NCI-H510A treated with DMSO at 0.1 percent for 48 hours (cell line): ENCODE data around the gene MNAT1.
"Not testable (repeated sequence)": the region's sequence is repeated elsewhere in the genome, so short reads cannot be mapped to it uniquely, and the experiment has no call there.

Source experiments
- DNase-seq: peaks from one replicate; lab custom pipeline; 2025; lab: John Stamatoyannopoulos, UW

The MNAT1 gene

DNA sequence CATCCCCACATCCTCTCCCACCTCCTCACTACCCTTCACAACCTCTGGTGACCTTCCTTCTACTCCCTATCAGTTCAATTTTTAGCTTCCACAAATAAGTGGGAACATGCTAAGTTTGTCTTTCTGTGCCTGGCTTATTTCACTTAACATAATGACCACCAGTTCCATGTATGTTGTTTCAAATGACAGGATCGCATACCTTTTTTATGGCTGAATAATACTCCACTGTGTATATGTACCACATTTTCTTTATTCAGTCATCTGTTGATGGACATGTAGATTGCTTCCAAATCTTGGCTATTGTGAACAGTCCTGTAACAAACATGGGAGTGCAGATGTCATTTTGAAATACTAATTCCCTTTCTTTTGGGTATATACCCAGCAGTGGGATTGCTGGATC, 147.7 kb downstream of the MNAT1 start:
- no peak for DNase-seq

DNA sequence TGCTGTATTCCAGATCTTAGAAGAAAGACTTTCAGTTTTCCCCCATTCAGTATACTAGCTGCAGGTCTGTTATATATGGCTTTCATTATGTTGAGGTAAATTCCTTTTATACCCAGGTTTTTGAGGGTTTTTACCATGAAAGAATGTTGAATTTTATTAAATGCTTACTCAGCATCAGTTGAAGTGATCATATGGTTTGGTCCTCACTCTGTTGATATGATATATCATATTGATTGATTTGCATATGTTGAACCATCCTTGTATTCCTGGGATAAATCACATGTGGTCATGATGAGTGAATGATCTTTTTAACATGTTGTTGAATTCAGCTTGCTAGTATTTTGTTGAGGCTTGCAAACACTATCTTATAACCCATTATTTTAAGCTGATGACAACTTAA, 149.6 kb downstream of the MNAT1 start:
- DNase-seq = no peak

DNA sequence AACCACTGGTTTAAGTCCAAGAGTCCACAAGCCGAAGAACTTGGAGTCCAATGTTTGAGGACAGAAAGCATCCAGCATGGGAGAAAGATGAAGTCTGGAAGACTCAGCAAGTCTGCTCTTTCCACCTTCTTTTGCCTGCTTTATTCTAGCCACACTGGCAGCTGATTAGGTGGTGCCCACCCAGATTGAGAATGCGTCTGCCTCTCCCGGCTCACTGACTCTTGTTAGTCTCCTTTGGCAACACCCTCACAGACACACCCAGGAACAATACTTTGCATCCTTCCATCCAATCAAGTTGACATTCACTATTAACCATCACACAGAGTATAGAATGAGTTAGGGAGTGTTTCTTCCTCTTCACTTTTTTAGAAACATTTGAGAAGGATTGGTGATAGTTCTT, 156.1 kb downstream of the MNAT1 start:
- not testable (repeated sequence) for DNase-seq

DNA sequence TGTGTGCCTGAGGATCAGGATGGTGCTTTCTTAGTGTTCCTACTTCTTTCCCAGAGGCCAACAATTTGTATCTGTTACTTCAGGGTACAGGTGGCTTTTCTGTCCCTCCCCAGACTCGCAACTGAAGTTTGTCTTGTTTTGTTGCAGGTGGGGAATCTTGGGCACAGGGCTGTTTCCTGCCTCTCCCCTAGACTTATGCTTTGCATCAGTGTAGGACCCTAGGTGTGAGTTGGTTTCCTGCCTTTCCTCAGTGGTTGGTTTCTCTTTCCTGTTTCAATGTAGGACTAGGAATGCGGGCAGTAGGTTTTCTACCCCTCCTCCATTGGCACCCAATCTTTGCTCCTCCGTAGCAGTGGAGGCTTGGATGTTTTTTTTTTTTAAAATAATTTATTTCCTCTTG, 159.3 kb downstream of the MNAT1 start:
- DNase-seq = no peak

DNA sequence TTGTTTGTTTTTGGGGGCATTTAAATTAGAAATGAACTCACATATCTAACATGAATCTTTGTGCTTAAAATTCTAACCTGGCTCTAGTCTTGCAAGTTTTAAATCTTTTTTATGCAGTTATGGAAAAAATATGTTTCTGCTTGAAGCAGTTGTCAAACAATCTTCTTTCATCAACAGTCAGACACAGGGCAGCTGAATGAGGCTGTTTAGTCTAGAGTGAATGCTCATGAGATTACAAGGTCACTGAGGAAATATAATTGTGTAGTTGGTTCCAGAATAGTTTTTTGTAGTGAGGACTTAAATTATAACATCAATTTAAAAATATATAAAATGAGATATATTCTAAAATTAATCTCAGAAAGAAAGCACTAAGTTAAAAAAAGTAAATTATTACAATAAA, 169.8 kb downstream of the MNAT1 start:
- no peak for DNase-seq

DNA sequence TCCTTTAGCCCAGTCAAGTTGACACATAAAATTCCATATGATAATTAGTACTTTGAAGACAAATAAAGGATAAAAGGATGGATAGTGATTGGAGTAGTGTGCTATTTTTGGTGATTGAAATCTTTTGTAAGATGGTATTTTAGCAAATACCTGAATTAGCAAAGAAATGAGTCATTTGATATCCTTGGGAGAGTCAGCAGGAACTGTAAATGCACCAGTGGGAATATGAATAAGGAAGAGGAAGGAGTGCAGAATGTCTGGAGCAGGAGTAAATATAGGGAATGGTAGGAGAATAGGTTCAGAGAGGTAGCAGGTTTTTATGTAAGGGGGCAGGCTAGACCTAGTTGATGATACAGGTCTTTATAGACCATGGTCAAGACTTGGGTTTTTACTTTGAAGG, 171.4 kb downstream of the MNAT1 start:
- no peak for DNase-seq

DNA sequence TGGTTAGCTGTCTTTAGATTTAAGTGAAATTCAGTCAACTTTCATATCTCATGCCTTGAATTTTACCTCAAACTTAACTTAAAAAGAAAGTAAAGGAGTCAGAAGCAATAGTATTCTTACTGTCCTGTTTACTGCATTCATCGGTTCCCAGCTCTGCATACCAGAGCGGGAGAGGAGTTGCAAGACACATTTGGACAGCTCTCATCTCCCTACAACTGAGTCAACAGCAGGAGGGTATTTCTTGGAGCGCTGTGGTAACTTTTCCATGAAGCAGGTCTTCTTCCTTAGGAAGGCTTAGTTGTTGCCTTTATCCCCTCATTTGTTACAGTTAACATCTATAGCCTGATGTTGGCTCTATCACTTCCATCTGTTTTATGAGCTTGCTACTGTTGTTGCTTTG, 181.2 kb downstream of the MNAT1 start:
- no peak for DNase-seq

DNA sequence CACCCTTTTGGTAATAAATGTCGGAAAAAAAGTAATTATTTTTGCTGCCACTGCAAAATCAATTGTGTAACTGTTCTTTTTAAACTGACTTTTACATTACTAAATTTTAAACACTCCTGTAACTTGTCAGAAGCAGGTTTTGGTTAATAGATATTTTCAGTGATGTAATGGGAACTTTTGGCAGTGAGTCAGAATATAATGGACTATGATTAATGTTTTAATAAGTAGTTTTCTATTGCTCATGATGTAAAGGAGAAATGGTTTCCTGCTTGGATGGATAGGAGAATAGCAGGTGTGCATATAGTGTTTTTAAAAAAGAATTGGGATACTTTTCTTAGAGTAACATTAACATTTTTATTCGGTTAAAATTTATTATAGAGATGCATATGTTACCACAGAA, 187.5 kb downstream of the MNAT1 start:
- no peak for DNase-seq

DNA sequence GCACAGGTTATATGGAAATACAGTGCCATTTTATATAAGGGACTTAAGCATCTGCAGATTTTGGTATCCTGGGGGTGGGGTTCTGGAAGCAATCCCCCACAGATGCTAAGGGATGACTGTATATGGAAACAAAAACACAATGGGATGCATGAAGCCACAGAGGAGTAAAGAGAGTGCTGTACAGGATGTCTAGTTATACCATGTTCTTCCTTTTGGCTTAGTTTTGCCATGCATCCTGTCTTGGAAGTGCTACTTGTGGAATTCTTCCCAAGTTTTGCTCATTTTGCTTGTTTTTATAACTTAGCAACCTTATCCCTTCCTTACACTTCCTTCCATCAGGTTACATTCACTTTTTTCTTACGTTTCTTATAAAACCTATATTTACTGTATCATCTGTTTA, 190.7 kb downstream of the MNAT1 start:
- no peak for DNase-seq

DNA sequence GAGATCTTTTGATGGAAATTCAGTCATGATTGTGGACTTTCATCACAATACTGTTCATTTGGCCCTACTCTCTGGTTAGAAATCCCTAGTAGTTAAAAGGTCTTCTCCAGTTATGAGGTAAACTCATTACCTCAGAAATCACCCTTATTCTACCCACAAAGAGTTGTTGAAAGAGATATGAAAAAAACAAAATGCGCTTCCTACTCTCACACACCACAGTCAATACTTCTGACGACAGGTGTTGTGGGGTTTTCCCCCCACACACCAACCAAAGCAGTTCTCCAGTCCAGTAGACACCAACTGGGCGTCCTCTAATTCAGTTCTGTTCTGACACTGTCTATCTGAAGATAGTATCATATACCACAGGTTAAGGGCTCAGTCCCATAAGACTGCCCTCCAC, 191.4 kb downstream of the MNAT1 start:
- no peak for DNase-seq

DNA sequence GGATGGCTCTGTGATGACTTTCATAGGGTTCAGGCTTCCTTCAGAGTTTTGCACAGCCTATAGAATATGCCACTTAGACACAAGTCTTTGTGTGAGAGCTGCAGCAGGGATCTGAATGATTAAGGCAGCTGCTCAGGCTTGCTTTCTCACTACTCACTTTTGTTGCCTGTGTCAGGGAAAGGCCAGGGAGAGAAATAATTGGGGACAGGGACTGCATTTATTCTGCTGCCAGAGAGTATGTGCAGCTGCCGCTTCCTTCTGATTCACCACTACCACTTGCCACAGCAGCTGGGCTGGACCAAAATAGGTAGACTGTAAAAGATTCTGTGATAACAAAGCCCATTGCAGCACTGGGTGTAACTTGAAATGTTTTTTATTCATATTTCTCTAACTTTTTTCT, 196.7 kb downstream of the MNAT1 start:
- DNase-seq = no peak

DNA sequence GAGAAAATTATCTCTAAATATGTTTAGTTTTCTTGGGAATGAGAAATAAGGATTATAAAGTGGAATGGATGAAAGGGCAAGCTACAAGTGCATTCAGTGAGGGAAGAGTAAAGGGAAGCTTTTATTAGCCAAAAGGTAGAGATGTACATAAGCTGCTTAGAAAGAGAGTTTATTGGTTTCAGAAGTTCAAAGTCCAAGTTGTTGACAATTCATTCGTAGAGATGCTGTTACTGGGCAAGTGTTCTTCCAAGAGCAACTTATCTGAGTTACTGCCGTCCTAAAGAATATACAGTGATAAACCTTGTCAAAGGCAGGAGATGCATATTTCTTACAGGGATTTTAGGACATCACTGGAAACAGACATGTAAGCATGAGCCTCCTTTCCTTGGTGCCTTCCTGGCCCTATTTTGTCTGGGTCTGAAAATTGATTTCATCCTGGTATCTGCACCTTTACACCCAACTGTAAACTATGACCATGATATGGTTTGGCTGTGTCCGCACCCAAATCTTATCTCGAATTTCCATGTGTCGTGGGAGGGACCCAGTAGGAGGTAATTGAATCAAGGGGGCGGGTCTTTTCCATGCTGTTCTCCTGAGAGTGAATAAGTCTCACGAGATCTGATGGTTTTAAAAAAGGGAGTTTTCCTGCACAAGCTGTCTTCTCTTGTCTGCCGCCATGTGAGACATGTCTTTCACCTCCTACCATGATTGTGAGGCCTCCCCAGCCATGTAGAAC, 199.5 kb downstream of the MNAT1 start:
- no peak for DNase-seq

DNA sequence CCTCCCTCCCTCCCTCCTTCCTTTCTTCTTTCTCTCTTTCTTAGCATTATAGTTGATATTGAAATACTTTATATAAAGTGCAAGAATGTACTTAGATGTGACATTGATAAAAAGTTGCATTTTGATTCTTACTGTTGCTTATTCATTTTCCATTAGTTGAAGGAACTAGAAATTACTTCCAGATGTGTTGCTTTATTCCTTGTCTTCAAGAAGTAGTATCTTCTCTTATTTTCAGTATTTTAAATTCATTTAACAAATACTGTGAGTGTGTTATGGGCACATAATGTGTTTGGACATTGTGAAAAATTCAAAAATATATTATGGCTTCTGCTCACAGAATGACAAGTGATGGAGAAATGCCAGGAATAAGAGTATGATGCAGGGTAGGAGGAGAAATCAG, 200.8 kb downstream of the MNAT1 start:
- DNase-seq = no peak

DNA sequence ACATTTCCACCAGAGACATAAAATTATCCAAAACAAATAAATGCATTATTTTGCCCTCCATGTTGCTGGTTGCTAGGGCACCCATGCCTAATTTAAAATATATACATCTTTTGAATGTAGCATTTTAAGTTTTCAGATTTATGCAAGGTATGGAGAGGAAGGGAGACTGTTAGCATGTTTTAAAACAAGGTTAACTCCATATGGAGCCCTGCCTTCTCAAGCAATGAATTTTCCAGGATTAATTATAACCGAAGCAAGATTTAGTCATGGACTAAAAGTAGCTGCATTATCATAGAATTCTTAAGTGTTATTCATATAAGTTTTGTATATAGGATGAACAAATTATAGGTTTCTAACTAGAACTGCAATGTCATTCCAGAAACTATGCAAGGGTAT, 209.1 kb downstream of the MNAT1 start:
- DNase-seq = no peak

DNA sequence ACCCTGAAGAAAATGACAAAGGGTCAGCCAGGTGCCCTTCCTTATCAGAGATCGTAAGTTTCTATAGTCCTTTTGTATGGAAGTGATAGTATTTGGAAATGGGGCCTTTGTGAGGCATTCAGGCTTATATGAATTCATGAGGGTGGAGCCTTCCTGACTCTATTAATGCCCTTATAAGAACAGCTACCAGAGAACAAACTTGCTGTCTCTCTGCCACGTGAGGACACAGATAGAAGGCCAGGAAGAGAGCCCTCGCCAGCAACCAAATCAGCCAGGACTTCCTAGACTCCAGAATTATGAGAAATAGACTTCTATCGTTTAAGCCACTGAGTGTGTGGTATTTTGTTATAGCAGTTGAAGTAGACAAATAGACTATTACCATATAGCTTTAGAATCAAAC, 209.6 kb downstream of the MNAT1 start:
- DNase-seq = no peak

DNA sequence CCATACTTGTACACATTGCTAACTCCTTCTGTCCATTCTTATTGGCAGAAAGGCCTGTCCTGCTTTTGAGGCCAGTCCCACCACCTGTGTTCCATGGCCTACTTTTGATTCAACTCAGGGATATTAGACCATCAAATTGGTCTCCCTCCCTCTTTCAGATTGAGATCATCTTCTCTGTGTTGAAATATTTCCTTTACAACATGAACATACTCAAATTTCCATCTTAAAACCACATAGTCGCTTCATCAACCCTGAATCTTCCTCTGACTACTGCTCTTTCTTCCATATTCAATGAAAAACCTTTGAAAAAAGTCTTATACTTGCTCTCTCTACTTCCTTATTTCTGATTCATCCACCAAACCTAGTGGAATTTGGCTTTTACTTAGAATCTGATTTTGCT, 211.4 kb downstream of the MNAT1 start:
- DNase-seq = no peak

DNA sequence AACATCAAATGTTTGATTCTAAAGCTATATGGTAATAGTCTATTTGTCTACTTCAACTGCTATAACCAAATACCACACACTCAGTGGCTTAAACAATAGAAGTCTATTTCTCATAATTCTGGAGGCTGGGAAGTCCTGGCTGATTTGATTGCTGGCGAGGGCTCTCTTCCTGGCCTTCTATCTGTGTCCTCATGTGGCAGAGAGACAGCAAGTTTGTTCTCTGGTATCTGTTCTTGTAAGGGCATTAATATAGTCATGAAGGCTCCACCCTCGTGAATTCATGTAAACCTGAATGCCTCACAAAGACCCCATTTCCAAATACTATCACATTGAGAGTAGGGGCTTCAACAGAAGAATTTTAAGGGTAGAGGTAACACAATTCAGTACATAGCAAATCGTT, 212.2 kb downstream of the MNAT1 start:
- no peak for DNase-seq

DNA sequence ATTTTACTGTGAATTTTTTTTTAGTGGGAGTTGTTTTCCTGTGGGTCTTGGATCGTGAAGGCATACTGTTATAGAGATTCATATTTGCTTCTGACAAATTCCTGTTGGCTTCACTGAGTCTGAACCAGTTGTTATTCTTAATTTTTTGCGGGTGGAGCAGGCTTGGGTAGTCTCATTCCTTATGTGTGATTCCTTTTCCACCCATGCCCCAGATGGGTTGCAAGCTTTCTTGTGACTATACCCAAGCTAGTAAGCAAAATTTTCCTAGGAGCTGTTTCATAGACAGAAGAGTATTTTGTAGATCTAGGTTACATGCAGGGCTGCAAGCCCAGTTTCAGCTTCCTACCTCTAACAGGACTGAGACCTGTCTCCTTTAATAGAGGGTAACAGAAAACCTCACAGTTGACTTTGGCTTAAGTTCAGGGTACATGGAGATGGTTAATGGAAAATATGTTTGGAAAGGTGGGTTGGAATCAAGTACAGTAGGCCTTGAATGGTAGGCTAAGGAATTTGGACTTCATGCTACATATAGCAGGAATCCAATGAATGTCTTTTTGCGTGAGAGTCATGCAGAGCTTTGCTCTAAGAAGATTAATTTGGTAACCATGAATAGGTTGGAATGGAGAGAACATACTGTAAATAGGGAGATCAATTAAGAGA, 217.3 kb downstream of the MNAT1 start:
- no peak for DNase-seq

DNA sequence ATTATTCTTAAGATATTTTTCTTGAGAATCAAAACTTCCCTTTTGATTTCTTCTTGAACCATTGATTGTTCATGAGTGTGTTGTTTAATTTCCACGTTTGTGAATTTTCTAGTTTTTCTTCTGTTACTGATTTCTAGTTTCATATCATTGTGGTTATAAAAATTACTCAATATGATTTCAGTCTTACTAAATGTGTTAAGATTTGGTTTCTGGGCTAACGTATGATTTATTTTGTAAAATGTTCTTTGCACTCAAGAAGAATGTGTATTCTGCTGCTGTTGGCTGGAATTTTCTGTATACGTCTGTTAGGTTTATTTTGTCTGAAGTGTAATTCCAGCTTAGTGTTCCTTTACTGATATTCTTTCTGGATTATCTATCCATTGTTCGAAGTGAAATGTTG, 221.6 kb downstream of the MNAT1 start:
- DNase-seq = no peak

DNA sequence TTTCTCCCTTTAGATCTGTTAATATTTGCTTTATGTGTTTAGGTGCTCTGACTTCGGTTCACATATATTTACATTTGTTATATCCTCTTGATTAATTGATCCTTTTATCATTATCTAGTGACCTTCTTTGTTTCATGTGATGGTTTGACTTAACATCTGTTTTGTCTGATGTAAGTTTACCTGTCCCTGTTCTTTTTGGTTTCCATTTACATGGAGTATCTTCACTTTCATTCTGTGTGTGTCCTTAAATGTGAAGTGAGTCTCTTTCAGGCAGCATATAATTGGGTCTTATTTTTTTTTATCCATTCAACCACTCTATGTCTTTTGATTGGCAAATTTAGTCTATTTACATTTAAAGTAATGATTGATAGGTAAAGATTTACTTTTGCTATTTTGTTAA, 222.1 kb downstream of the MNAT1 start:
- DNase-seq = no peak

DNA sequence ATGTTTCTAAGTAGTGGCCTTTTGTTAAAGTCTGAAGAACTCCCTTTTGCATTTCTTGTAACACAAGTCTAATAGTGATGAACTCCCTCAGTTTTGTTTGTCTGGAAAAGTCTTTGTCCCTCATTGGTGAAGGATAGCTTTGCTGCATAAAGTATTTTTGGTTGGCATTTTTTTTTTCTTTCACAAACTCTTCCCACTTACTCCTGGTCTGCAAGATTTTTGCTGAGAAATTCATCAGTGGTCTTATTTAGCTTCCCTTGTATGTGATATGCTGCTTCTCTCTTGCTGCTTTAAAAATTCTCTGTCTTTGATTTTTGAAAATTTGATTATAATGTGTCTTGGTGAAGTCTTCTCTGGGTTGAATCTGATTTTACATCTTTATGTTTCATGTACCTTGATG, 223.6 kb downstream of the MNAT1 start:
- DNase-seq = no peak

DNA sequence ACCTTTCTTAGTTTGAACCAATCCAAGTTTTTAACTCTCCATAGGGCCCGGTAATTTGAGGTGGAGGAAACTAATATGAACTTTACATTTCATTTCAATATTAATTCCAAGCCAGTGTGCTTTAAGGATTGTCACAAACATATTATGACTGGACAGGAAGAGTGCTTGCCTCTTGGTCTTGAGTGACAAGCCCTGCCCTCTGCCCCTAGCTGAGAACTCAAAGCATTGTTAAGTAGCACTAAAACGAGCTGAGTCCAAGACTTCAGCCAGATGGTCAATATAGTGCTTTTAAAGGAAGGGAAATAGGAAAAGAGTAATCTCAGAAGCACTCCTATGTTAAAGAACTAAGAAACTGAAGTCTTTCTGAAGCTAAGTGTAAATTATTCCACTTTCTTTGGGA, 229.2 kb downstream of the MNAT1 start:
- no peak for DNase-seq

DNA sequence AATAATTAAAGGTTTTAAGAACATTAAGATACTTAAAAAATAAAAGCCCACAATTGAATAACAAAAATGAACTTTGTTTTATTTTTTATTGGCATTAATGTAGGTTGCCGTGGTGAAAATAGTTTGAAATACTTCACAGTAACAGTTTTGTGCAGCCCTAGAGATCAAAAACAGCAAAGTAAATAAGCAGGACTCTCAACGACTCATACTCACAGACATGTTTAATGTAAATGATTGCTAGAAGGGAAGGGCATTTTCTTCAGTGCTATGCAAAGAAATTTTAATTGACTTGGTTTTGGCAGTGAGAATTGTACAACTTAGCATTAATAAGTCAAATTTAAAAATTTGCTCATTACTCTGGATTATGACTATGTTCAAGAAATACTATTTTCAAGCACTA, 230.3 kb downstream of the MNAT1 start:
- peak; percentile 34 for DNase-seq

DNA sequence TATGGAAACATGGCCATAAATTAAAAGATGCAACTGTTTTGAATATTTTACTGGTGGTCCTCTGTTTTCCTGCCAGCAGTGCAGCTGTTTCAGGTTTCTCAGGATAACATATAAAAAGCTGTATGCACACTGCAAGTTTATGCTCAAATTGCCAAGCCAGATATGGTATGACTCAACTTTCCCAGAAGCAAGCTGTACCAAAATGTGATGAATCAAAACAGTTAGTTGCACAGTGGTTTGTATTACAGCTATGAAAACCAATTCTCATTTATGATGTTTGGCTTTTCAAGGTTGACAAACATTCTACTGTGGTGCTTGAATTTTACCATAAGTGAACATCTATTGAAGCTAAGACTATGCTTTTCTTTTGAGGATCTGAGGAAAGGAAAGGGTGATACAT, 230.8 kb downstream of the MNAT1 start:
- DNase-seq = no peak
